H1 (cell line): ENCODE data around the gene ADRA2B. TPM values are rescaled to one million over a fixed set of nuclear protein-coding genes. Genes with fewer than 3 reads are reported as not detected.

Experiments
- CTBP2 ChIP-seq: IDR thresholded peaks from 2 replicates; pipeline ENCODE4 v1.7.0; 2011; ENCODE audit warnings: borderline replicate concordance, mild to moderate bottlenecking, moderate library complexity, mixed read lengths, low read length; ENCODE audit not compliant: insufficient read depth, insufficient read length
- EP300 ChIP-seq, 2 experiments: IDR thresholded peaks; 1 replicate in 1 of 2; 2 replicates in 1 of 2; pipeline ENCODE4 v1.6.1; 2011 to 2012; ENCODE audit warnings: low read depth in 2 of 2, low read length in 2 of 2, mild to moderate bottlenecking in 2 of 2, borderline replicate concordance in 1 of 2, inconsistent platforms in 1 of 2, moderate library complexity in 1 of 2
- KDM1A ChIP-seq: fragments of 200-600, 300-600 bp; sonication (generic); IDR thresholded peaks from 2 replicates; pipeline ENCODE4 v1.7.1; 2016; ENCODE audit warnings: mild to moderate bottlenecking, low read length, borderline replicate concordance
- NRF1 ChIP-seq: IDR thresholded peaks from 2 replicates; pipeline ENCODE4 v1.6.1; 2011; ENCODE audit warnings: mild to moderate bottlenecking, low read depth, low read length, improper control_type of control experiment
- polyA plus RNA-seq, 7 experiments: library from polyadenylated mRNA; depleted of rRNA in 3 of 7; stranded (reverse) in 5 of 7; unstranded in 2 of 7; fragments of >200 nt in 5 of 7; fragments of 200-250 nt in 2 of 7; gene quantifications; 1 replicate in 5 of 7; 2 replicates in 1 of 7; 4 replicates in 1 of 7; pipeline versions ENCODE4 v1.2.1 to v1.2.3, GENCODE V29; 2011 to 2013; ENCODE audit warnings: missing spikeins in 2 of 7, mixed read lengths in 2 of 7
- total RNA-seq: library from RNA; stranded (reverse); fragmentation: NEBNext Ultra II Directional; extraction: Animal tissue kit (Norgen Biotek cat#: 25700); gene quantifications from 2 replicates; pipeline ENCODE4 v1.2.1, GENCODE V29; 2021

The ADRA2B gene
- total and polyA plus RNA-seq, 2 of the 8 experiments (the other 6 are each of a cell fraction or from before 2014, with no cell fraction given): 5.8 to 6.5 TPM

- TF ChIP-seq EP300 (IDR thresholded peaks at IDR 0.05; ENCODE audit: borderline replicate concordance in 1 of 2, low read depth in 2 of 2, low read length in 2 of 2): no peak
- TF ChIP-seq NRF1: no peak
- TF ChIP-seq KDM1A: no peak
- peak; percentile 26 for TF ChIP-seq CTBP2
Observed at GRCh38 chr2:96145036-96145847, 28.9 kb upstream of the ADRA2B start, which contains the start of gene DUSP2 (continued).
